H1 (cell line): ENCODE results near the gene KLHDC4.

Source experiments
- EZH2 ChIP-seq: fragments of 200-600 bp; sonication (generic); IDR thresholded peaks from 2 replicates; pipeline ENCODE4 v1.7.1; 2012; ENCODE audit warnings: low read depth, mild to moderate bottlenecking, moderate library complexity, low read length, inconsistent platforms; ENCODE audit not compliant: severe bottlenecking
- HDAC2 ChIP-seq, 2 experiments: fragments of 300-600 bp in 1 of 2; sonication (generic) in 1 of 2; IDR thresholded peaks; 2 replicates each; pipeline ENCODE4 v1.6.1; 2011 to 2012; ENCODE audit warnings: low read depth in 2 of 2, low read length in 2 of 2, mild to moderate bottlenecking in 2 of 2, moderate library complexity in 2 of 2, borderline replicate concordance in 1 of 2, inconsistent platforms in 1 of 2
- POLR2A ChIP-seq, 2 experiments: IDR thresholded peaks; 1 replicate in 1 of 2; 2 replicates in 1 of 2; pipeline ENCODE4 v1.6.1; 2011; ENCODE audit warnings: low read depth in 2 of 2, low read length in 2 of 2, mild to moderate bottlenecking in 2 of 2; ENCODE audit errors: control extremely low read depth in 1 of 2
- SP1 ChIP-seq: IDR thresholded peaks from 2 replicates; pipeline ENCODE4 v1.6.1; 2011; ENCODE audit warnings: low read depth, low read length
- TF ChIP-seq, protein P1 (sequence below), 3 experiments: IDR thresholded peaks; 1 replicate in 2 of 3; 2 replicates in 1 of 3; pipeline versions ENCODE4 v1.5.1 to v1.6.1; 2011; ENCODE audit warnings: low read length in 3 of 3, mild to moderate bottlenecking in 3 of 3, inconsistent platforms in 2 of 3, low read depth in 1 of 3, moderate library complexity in 1 of 3; ENCODE audit not compliant: insufficient read depth in 1 of 3; ENCODE audit errors: control extremely low read depth in 1 of 3

DNA sequence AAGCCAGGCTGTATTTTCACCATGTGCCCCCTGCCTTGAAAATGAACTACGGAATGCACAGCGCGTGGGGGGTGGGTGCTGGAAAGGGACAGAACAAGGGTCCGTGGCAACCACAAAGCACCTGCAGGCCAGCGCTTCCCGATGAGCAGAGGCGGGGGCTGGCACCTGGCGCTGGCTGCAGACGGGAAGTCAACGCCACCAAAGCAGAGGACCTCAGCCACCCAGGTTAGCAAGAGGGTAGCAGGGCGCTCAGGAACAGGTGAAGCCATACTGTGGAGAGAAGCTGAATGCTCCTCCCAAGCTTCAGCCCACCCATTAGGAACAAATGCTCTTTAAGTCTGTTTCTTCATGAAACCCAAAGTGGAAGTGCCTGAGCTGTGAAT lies 64.7 kb downstream of the KLHDC4 start:
- TF ChIP-seq POLR2A (IDR thresholded peaks at IDR 0.05; ENCODE audit: control extremely low read depth in 1 of 2, low read depth in 2 of 2, low read length in 2 of 2), result no peak
- TF ChIP-seq EZH2, result no peak
- TF ChIP-seq HDAC2 (IDR thresholded peaks at IDR 0.05; ENCODE audit: borderline replicate concordance in 1 of 2, low read depth in 2 of 2, low read length in 2 of 2), result no peak
- no peak for TF ChIP-seq SP1
- TF ChIP-seq, protein P1, sequence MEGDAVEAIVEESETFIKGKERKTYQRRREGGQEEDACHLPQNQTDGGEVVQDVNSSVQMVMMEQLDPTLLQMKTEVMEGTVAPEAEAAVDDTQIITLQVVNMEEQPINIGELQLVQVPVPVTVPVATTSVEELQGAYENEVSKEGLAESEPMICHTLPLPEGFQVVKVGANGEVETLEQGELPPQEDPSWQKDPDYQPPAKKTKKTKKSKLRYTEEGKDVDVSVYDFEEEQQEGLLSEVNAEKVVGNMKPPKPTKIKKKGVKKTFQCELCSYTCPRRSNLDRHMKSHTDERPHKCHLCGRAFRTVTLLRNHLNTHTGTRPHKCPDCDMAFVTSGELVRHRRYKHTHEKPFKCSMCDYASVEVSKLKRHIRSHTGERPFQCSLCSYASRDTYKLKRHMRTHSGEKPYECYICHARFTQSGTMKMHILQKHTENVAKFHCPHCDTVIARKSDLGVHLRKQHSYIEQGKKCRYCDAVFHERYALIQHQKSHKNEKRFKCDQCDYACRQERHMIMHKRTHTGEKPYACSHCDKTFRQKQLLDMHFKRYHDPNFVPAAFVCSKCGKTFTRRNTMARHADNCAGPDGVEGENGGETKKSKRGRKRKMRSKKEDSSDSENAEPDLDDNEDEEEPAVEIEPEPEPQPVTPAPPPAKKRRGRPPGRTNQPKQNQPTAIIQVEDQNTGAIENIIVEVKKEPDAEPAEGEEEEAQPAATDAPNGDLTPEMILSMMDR (IDR thresholded peaks at IDR 0.05; ENCODE audit: control extremely low read depth in 1 of 3, insufficient read depth in 1 of 3, low read depth in 1 of 3, low read length in 3 of 3), result no peak
